Common myeloid progenitor, CD34-positive (primary cell): ENCODE measurements around the gene MAN1A2.
A peak's percentile ranks its signal among the peaks of the same experiment; 100 is the strongest.

Experiments
- CTCF ChIA-PET: fragments of 350-600 bp; sonication (Branson Sonifier 250); formaldehyde crosslinking; loops from one replicate; lab custom pipeline; 2021; ENCODE audit warnings: antibody characterized with exemption; lab: Charles Lee
- POLR2A ChIA-PET: fragments of 350-600 bp; sonication (Branson Sonifier 250); formaldehyde crosslinking; loops from one replicate; lab custom pipeline; 2021; ENCODE audit warnings: antibody characterized with exemption; lab: Charles Lee
- DNase-seq, 3 donors: peaks; one replicate each; pipeline versions ENCODE4 v3.0.0 to v3.0.0-alpha.2; 2013
- H3K27ac ChIP-seq, 2 experiments: 1 replicate in 1 of 2; 2 replicates in 1 of 2; pipeline ENCODE4 v1.7.0; 2013; ENCODE audit warnings: inconsistent platforms in 2 of 2, low read length in 2 of 2, mild to moderate bottlenecking in 2 of 2, low read depth in 1 of 2, moderate library complexity in 1 of 2; ENCODE audit not compliant: severe bottlenecking in 2 of 2, insufficient read depth in 1 of 2, poor library complexity in 1 of 2
- H3K27me3 ChIP-seq, 5 experiments: replicated peaks in 2 of 5; 1 replicate in 3 of 5; 2 replicates in 2 of 5; pipeline versions ENCODE4 v1.6.1 to v1.7.0; 2013; ENCODE audit warnings: low read length in 4 of 5, mild to moderate bottlenecking in 2 of 5, moderate library complexity in 2 of 5, inconsistent platforms in 1 of 5; ENCODE audit not compliant: insufficient read depth in 5 of 5, control insufficient read depth in 4 of 5
- H3K36me3 ChIP-seq, 4 experiments: 1 replicate in 2 of 4; 2 replicates in 2 of 4; pipeline versions ENCODE4 v1.6.1 to v1.7.0; 2013; ENCODE audit warnings: low read length in 3 of 4, control low read depth in 1 of 4, mild to moderate bottlenecking in 1 of 4; ENCODE audit not compliant: control insufficient read depth in 4 of 4, insufficient read depth in 4 of 4
- H3K4me1 ChIP-seq, 4 experiments: 1 replicate in 3 of 4; 2 replicates in 1 of 4; pipeline versions ENCODE4 v1.6.1 to v1.7.1; 2013; ENCODE audit warnings: low read length in 3 of 4, mild to moderate bottlenecking in 3 of 4, control low read depth in 1 of 4, inconsistent platforms in 1 of 4, moderate library complexity in 1 of 4; ENCODE audit not compliant: control insufficient read depth in 4 of 4, insufficient read depth in 4 of 4; ENCODE audit errors: control extremely low read depth in 1 of 4
- H3K4me3 ChIP-seq, 7 experiments: 1 replicate in 4 of 7; 2 replicates in 3 of 7; pipeline versions ENCODE4 v1.5.1 to v1.7.0; 2013; ENCODE audit warnings: mild to moderate bottlenecking in 7 of 7, low read length in 6 of 7, moderate library complexity in 6 of 7, inconsistent platforms in 2 of 7, low read depth in 2 of 7, control low read depth in 1 of 7; ENCODE audit not compliant: insufficient read depth in 4 of 7, control insufficient read depth in 1 of 7; ENCODE audit errors: extremely low read depth in 1 of 7
- H3K9me3 ChIP-seq, 5 experiments: 1 replicate in 4 of 5; 2 replicates in 1 of 5; pipeline versions ENCODE4 v1.6.1 to v1.7.1; 2013; ENCODE audit warnings: low read length in 4 of 5, mild to moderate bottlenecking in 2 of 5, inconsistent platforms in 1 of 5, low read depth in 1 of 5, moderate library complexity in 1 of 5; ENCODE audit not compliant: control insufficient read depth in 4 of 5, insufficient read depth in 2 of 5; ENCODE audit errors: control extremely low read depth in 1 of 5
- WGBS: methylation state at CpG from one replicate; pipeline ENCODE4 v1.1.5; 2013; ENCODE audit not compliant: insufficient coverage; 5-methylcytosine and 5-hydroxymethylcytosine counted together

Gene MAN1A2

DNA sequence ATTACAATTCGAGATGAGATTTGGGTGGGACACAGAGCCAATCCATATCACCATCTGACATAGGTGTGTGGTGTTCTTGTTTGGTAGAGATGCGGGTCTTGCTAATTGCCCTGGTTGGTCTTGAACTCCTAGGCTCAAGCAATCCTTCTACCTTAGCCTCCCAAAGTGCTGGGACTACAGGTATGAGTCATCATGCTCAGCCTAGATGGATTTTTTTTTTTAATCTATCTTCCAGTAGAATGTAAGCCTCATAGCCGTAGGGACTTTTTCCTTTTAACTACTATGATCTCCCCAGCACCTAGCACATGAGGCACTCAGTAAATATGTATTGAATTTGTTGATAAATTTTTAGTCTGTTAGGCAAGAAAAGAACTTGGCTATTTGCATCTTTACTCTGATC lies 144.0 kb downstream of the MAN1A2 start:
- ChIA-PET POLR2A (no interaction called here), CTCF (interaction anchor here (1.2 to 4.5 kb wide), 4 partner anchors 8 to 385 kb away, joined by 6 to 75 read pairs (median 8); no protein-coding TSS in a partner anchor)
- Histone ChIP-seq H3K27ac (no peak overlapping the region), H3K27me3 (no peaks in the 10 kb centered on the region), H3K9me3 (no peaks in the 10 kb centered on the region), H3K4me3 (no peak overlapping the region), H3K4me1 (no peaks in the 10 kb centered on the region), H3K36me3 (peaks cover 2 to 7% (median 4%) of the 10 kb centered on the region in 4 experiments)
- no peak for DNase-seq
- WGBS, result no CpG with 5 or more reads among the region's 3 CpGs

DNA sequence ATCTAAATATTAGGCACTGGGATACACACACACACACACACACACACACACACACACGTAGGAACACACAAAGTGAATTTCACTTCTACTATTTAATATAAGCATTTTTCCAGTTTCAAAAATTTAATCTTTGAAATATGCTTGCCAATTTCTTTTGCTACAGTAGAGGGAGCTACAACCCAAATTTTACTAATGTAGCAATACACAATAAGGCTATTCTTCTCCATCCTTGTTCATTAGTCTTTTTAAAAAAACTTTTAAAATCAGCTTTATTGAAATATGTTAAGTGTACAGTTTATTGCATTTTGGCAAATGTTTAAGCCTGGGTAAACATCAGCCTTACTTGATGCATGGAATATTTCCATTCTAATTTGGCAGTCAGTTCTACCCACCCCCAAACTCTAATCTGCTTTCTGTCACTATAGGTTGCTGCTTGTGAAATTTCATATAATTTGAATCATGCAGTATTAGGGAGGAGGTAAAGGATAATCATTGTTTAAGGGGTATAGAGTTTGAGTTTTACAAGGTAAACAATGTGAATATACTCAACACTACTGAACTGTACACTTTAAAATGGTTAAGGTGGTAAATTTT lies 145.6 kb downstream of the MAN1A2 start:
- CTCF ChIA-PET, result interaction anchor here (0.7 to 4.5 kb wide), 13 partner anchors 13 to 416 kb away, joined by 3 to 75 read pairs (median 4); partner anchors contain the start of gene GDAP2

DNA sequence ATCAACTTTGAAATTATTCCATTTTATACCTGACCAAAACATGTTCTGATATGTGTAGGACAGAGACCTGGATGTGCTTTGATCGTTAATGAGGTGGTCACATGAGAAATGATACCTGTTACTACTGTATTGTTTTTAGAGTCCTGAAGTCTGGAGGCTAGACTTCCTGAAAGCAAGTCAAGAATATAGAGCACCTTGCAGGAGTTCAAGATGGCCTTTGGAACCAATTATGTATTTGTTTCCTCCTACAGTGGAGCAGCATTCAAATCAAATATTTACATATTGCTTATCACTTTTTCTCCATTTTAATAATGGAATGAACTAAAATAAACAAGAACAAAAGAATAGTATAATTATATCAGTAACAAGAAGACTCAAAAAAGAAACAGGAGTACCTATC lies 155.9 kb downstream of the MAN1A2 start:
- POLR2A ChIA-PET, result no interaction called here
- CTCF ChIA-PET, result no interaction called here
- no peak overlapping the region for H3K4me3 ChIP-seq
- peaks cover 0 to 4% (median 0%) of the 10 kb centered on the region in 4 experiments for H3K36me3 ChIP-seq
- H3K27ac ChIP-seq, result no peak overlapping the region
- 100% methylated on average over 1 of the region's 1 CpG for WGBS
- H3K4me1 ChIP-seq, result no peaks in the 10 kb centered on the region
- H3K27me3 ChIP-seq, result no peaks in the 10 kb centered on the region
- H3K9me3 ChIP-seq, result no peaks in the 10 kb centered on the region
- DNase-seq, result no peak

More for the DNA sequence above, 145.6 kb downstream of the MAN1A2 start:
- peaks cover 0 to 9% (median 4%) of the 10 kb centered on the region in 4 experiments for H3K36me3 ChIP-seq
- peak; percentile 17 to 56 (median 46) for DNase-seq
- no peak overlapping the region for H3K27ac ChIP-seq
- WGBS, result no CpG with 5 or more reads among the region's 1 CpG
- no peaks in the 10 kb centered on the region for H3K4me1 ChIP-seq
- H3K4me3 ChIP-seq, result no peak overlapping the region
- POLR2A ChIA-PET, result no interaction called here
- H3K27me3 ChIP-seq, result no peaks in the 10 kb centered on the region
- no peaks in the 10 kb centered on the region for H3K9me3 ChIP-seq

DNA sequence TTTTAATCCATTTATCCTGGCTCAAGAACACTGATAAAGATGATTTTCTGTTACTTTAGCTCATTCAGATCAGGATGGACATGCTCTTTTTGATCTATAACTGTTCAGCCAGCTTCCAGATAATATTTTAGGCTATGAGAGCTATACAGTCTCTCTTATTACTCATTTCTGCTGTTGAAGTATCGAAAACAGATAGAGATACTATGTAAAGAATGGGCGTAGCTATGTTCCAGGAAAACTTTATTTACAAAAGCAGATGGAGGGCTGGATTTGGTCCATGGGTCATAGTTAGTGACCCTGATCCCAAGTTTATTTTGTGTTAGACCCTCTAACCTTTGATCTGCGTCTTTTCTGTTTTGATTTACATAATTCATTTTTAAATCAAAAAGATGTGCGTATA lies 159.8 kb downstream of the MAN1A2 start:
- POLR2A ChIA-PET, result no interaction called here
- H3K36me3 ChIP-seq, result peaks cover 0 to 4% (median 1%) of the 10 kb centered on the region in 4 experiments
- H3K9me3 ChIP-seq, result no peaks in the 10 kb centered on the region
- 100% methylated on average over 1 of the region's 4 CpGs for WGBS
- no peaks in the 10 kb centered on the region for H3K27me3 ChIP-seq
- CTCF ChIA-PET, result interaction anchor here (0.9 to 1.1 kb wide), 2 partner anchors 8 to 232 kb away, joined by 3 to 4 read pairs; no protein-coding TSS in a partner anchor
- DNase-seq, result no peak
- no peak overlapping the region for H3K4me3 ChIP-seq
- no peaks in the 10 kb centered on the region for H3K4me1 ChIP-seq
- H3K27ac ChIP-seq, result no peak overlapping the region

DNA sequence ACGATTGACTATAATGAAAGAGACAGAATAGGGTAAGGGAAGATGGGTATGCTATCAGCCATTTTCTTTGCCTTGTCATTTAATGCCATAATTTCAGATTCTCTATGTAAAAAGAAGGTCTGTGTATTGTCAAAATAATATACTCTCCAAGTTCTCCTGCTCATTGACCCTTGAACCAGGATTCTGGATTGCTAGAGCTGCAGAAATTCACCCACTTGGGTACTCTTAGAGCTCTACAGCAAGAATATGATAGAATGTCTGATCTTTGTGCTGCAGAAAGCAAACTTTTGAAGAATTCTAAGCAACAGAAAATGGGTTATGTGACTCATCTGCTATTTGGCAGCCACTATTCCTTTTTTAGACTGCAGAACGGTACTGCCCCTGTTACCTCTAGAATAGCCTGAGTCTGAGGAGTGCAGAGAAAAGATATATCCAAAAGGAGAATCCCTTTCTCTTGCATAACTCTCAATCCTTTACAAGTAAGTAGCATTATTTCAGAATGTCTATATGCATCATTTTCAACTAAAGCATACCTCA lies 160.4 kb downstream of the MAN1A2 start:
- ChIA-PET CTCF (interaction anchor here (0.9 to 3.2 kb wide), 4 partner anchors 8 to 231 kb away, joined by 3 to 15 read pairs (median 4); no protein-coding TSS in a partner anchor), POLR2A (no interaction called here)
- Histone ChIP-seq H3K27me3 (no peaks in the 10 kb centered on the region), H3K4me3 (no peak overlapping the region), H3K36me3 (peaks cover 0 to 4% (median 1%) of the 10 kb centered on the region in 4 experiments), H3K9me3 (no peaks in the 10 kb centered on the region), H3K4me1 (no peaks in the 10 kb centered on the region), H3K27ac (no peak overlapping the region)
- no peak for DNase-seq
- 100% methylated on average over 1 of the region's 2 CpGs for WGBS

DNA sequence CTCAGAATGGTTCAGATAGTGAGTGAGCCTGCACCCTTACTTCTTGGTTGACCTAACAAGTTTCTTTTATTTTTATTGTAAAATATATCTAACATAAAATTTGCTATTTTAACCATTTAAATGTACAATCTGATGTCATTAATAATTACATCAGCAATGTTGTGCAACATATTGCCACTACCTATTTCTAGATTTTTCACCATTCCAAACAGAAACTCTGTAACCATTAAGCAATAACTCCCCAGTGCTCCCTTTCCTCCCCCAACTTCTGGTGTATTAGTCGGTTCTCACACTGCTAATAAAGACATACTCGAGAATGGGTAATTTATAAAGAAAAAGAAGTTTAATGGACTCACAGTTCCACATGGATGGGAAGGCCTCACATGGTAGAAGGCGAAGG lies 162.4 kb downstream of the MAN1A2 start:
- H3K4me1 ChIP-seq, result no peaks in the 10 kb centered on the region
- H3K27ac ChIP-seq, result no peak overlapping the region
- ChIA-PET POLR2A (no interaction called here), CTCF (interaction anchor here (0.8 to 3.2 kb wide), 4 partner anchors 12 to 225 kb away, joined by 3 to 15 read pairs (median 4); no protein-coding TSS in a partner anchor)
- H3K36me3 ChIP-seq, result peaks cover 0 to 2% (median 0%) of the 10 kb centered on the region in 4 experiments
- no peak overlapping the region for H3K4me3 ChIP-seq
- H3K9me3 ChIP-seq, result no peaks in the 10 kb centered on the region
- H3K27me3 ChIP-seq, result no peaks in the 10 kb centered on the region
- WGBS, result 100% methylated on average over 1 of the region's 3 CpGs
- DNase-seq, result no peak

DNA sequence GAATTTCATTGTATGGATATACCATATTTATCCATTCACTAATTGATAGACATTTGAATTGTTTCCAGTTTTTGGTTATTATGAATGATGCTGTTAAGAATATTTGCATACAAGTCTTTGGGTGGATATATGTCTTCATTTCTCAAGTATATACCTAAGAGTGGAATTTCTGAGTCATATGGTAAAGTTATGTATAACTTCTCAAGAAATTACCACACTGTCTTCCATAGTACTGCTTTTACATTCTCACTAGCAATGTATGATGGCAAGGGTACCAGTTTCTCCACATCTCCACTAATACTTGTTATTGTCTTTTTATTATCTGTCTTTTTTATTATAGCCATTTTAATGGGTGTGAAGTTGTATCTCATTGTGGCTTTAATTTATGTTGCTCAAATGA lies 164.0 kb downstream of the MAN1A2 start:
- CTCF ChIA-PET, result interaction anchor here (0.7 to 6.1 kb wide), 3 partner anchors 142 to 226 kb away, joined by 3 to 95 read pairs (median 4); no protein-coding TSS in a partner anchor
- Histone ChIP-seq H3K9me3 (no peaks in the 10 kb centered on the region), H3K4me1 (no peaks in the 10 kb centered on the region), H3K4me3 (no peak overlapping the region), H3K27ac (no peak overlapping the region), H3K27me3 (peaks cover 0 to 2% (median 0%) of the 10 kb centered on the region in 5 experiments), H3K36me3 (peaks cover 0 to 2% (median 0%) of the 10 kb centered on the region in 4 experiments)
- POLR2A ChIA-PET, result no interaction called here
- no peak for DNase-seq
